PC-9 (cell line): ENCODE measurements around the gene SDHA. TPM values are rescaled to one million over a fixed set of nuclear protein-coding genes. Genes with fewer than 3 reads are reported as not detected.
A peak's percentile ranks its signal among the peaks of the same experiment; 100 is the strongest.

Source experiments
- BruUV-seq: library from RNA; stranded (reverse); fragments of 400-500 nt; replicated peaks from 2 replicates; lab custom pipeline; 2021; lab: Mats Ljungman, UMichigan
- CTCF ChIA-PET: fragments of 300-600 bp; sonication (Branson Sonifier 250); formaldehyde crosslinking; loops from one replicate; lab custom pipeline; 2022; ENCODE audit warnings: antibody characterized with exemption; lab: Charles Lee
- POLR2A ChIA-PET: fragments of 300-600 bp; sonication (Branson Sonifier 250); formaldehyde crosslinking; loops from one replicate; lab custom pipeline; 2022; ENCODE audit warnings: antibody characterized with exemption; ENCODE audit not compliant: unreplicated experiment; lab: Charles Lee
- DNase-seq, 2 experiments: peaks; one replicate each; pipeline versions ENCODE4 v3.0.0 to v3.0.0-alpha.2; 2015 to 2022; ENCODE audit warnings: mixed read lengths in 1 of 2
- H2AFZ ChIP-seq: fragments of 200-600 bp; sonication (generic); 2 replicates; pipeline ENCODE4 v1.8.1; 2017; ENCODE audit warnings: antibody characterized with exemption
- H3F3A ChIP-seq: fragments of 200-600 bp; sonication (generic); 2 replicates; pipeline ENCODE4 v1.8.1; 2017; ENCODE audit warnings: antibody characterized with exemption, mild to moderate bottlenecking, low read depth; ENCODE audit not compliant: insufficient read depth
- H3K27ac ChIP-seq: fragments of 200-600 bp; sonication (generic); 2 replicates; pipeline ENCODE4 v1.6.1; 2016; ENCODE audit warnings: mixed run types
- H3K27me3 ChIP-seq: fragments of 200-600 bp; sonication (generic); 2 replicates; pipeline ENCODE4 v1.6.1; 2016; ENCODE audit warnings: low read depth, mixed run types; ENCODE audit not compliant: insufficient read depth
- H3K36me3 ChIP-seq: fragments of 200-600 bp; sonication (generic); 2 replicates; pipeline ENCODE4 v1.6.1; 2016; ENCODE audit warnings: low read depth, mixed run types
- H3K4me1 ChIP-seq: fragments of 200-600 bp; sonication (generic); replicated peaks from 2 replicates; pipeline ENCODE4 v1.6.1; 2016; ENCODE audit warnings: mixed run types; ENCODE audit not compliant: insufficient read depth
- H3K4me2 ChIP-seq: fragments of 200-600 bp; sonication (generic); 2 replicates; pipeline ENCODE4 v1.6.1; 2017; ENCODE audit warnings: mixed run types
- H3K4me3 ChIP-seq: fragments of 200-600 bp; sonication (generic); 2 replicates; pipeline ENCODE4 v1.6.1; 2016; ENCODE audit warnings: mixed run types
- H3K79me2 ChIP-seq: fragments of 200-600 bp; sonication (generic); 2 replicates; pipeline ENCODE4 v1.6.1; 2017; ENCODE audit warnings: low read depth, mixed run types
- H3K9me2 ChIP-seq: fragments of 200-600 bp; sonication (generic); 2 replicates; pipeline ENCODE4 v1.8.1; 2017; ENCODE audit warnings: mild to moderate bottlenecking; ENCODE audit not compliant: insufficient read depth
- H3K9me3 ChIP-seq: fragments of 200-600 bp; sonication (generic); 2 replicates; pipeline ENCODE4 v1.8.1; 2016; ENCODE audit warnings: low read depth; ENCODE audit not compliant: insufficient read depth
- H4K20me1 ChIP-seq: fragments of 200-600 bp; sonication (generic); 2 replicates; pipeline ENCODE4 v1.8.1; 2017; ENCODE audit not compliant: insufficient read depth
- CTCF ChIP-seq: fragments of 200-600 bp; sonication (generic); conservative IDR thresholded peaks from 2 replicates; pipeline ENCODE4 v1.6.1; 2017; ENCODE audit warnings: mixed run types, antibody characterized with exemption, mild to moderate bottlenecking, moderate library complexity
- EZH2 ChIP-seq: fragments of 200-600 bp; sonication (generic); IDR thresholded peaks from 2 replicates; pipeline ENCODE4 v1.8.0; 2017; ENCODE audit warnings: antibody characterized with exemption, low read depth
- intact Hi-C: fragments of 100-400 bp; cut with micrococcal nuclease; formaldehyde crosslinking; loops from one replicate; pipeline ENCODE4 v1.10.0; 2022; ENCODE audit not compliant: unreplicated experiment
- total RNA-seq: library from RNA; stranded (reverse); gene quantifications from 2 replicates; pipeline ENCODE4 v1.2.3, GENCODE V29; 2021

The SDHA gene
- total RNA-seq, 1 experiment from 2014 or later, result 347 TPM

GRCh38 chr5:179401-179800, 38.7 kb upstream of the SDHA start:
- no peaks in the 10 kb centered on the region for H3F3A ChIP-seq
- no peak overlapping the region for H2AFZ ChIP-seq
- no peaks in the 10 kb centered on the region for H3K4me1 ChIP-seq
- no peaks in the 10 kb centered on the region for H3K36me3 ChIP-seq
- DNase-seq, result no peak
- H3K4me3 ChIP-seq, result no peak overlapping the region
- BruUV-seq, result no TSS peak
- POLR2A ChIA-PET, result no interaction called here
- 0 out of 2 replicates have a peak, but pooled peaks cover 8% of the 10 kb centered on the region for H4K20me1 ChIP-seq
- no peak for TF ChIP-seq CTCF
- H3K27ac ChIP-seq, result no peak overlapping the region
- no peaks in the 10 kb centered on the region for H3K9me2 ChIP-seq
- H3K9me3 ChIP-seq, result no peaks in the 10 kb centered on the region
- CTCF ChIA-PET, result no interaction called here
- no peak overlapping the region for H3K4me2 ChIP-seq
- H3K79me2 ChIP-seq, result no peaks in the 10 kb centered on the region
- H3K27me3 ChIP-seq, result peaks cover 97% of the 10 kb centered on the region
- intact Hi-C loops, result no loop called here

GRCh38 chr5:180286-180918, 37.7 kb upstream of the SDHA start:
- ChIA-PET POLR2A (no interaction called here), CTCF (interaction anchor here (0.7 to 0.9 kb wide), 2 partner anchors 8 to 12 kb away, joined by 3 to 6 read pairs; no protein-coding TSS in a partner anchor)
- no peaks in the 10 kb centered on the region for H3K4me1 ChIP-seq
- TF ChIP-seq CTCF (no peak), EZH2 (no peak)
- peaks cover 97% of the 10 kb centered on the region for H3K27me3 ChIP-seq
- H3K4me2 ChIP-seq, result no peak overlapping the region
- no peaks in the 10 kb centered on the region for H3K9me2 ChIP-seq
- no peaks in the 10 kb centered on the region for H3F3A ChIP-seq
- no peak overlapping the region for H2AFZ ChIP-seq
- H3K4me3 ChIP-seq, result no peak overlapping the region
- H4K20me1 ChIP-seq, result 0 out of 2 replicates have a peak, but pooled peaks cover 8% of the 10 kb centered on the region
- intact Hi-C loops, result no loop called here
- no peaks in the 10 kb centered on the region for H3K36me3 ChIP-seq
- peak in 1 of 2 experiments; percentile 38 for DNase-seq
- no peaks in the 10 kb centered on the region for H3K79me2 ChIP-seq
- no peak overlapping the region for H3K27ac ChIP-seq
- BruUV-seq, result no TSS peak
- H3K9me3 ChIP-seq, result no peaks in the 10 kb centered on the region

DNA sequence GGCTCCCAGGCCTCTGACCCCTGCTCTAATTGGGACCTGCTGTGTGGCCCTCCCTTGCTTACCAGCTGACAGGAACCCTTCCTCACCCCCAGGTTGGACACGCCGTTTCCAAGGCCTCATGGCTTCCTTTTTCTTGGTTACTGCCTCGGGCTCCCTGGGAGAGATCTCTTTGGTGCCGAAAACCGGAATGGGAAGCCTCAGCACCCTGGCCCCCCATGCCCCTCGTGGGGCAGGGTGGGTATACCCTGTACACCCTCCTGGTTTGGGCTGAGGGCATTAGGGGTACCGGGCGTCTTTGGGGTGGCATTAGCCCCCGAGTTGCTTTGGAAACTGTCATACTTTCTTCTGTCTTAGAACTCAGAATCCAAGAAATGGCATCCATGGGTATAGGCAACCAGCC, 37.0 kb upstream of the SDHA start:
- H3K4me3 ChIP-seq, result no peak overlapping the region
- TF ChIP-seq EZH2, result no peak
- TF ChIP-seq CTCF, result no peak

More for the DNA sequence above, 37.0 kb upstream of the SDHA start:
- ChIA-PET CTCF (no interaction called here), POLR2A (no interaction called here)
- DNase-seq, result no peak
- H3K9me3 ChIP-seq, result no peaks in the 10 kb centered on the region
- no TSS peak for BruUV-seq
- H3F3A ChIP-seq, result no peaks in the 10 kb centered on the region
- no peaks in the 10 kb centered on the region for H3K79me2 ChIP-seq
- intact Hi-C loops, result no loop called here
- no peaks in the 10 kb centered on the region for H3K36me3 ChIP-seq
- H2AFZ ChIP-seq, result no peak overlapping the region
- no peaks in the 10 kb centered on the region for H3K9me2 ChIP-seq
- no peaks in the 10 kb centered on the region for H3K4me1 ChIP-seq
- 0 out of 2 replicates have a peak, but pooled peaks cover 7% of the 10 kb centered on the region for H4K20me1 ChIP-seq
- peaks cover 100% of the 10 kb centered on the region for H3K27me3 ChIP-seq
- no peak overlapping the region for H3K27ac ChIP-seq
- H3K4me2 ChIP-seq, result no peak overlapping the region
